Peyer's patch (tissue), 4 donors: Measurements from ENCODE around the gene PARD6A. TPM values are rescaled to one million over a fixed set of nuclear protein-coding genes. Genes with fewer than 3 reads are reported as not detected.

Experiments used
- DNase-seq, 3 donors: peaks; one replicate each; pipeline ENCODE4 v3.0.0-alpha.2; 2017 to 2019
- H3K27ac ChIP-seq, 4 donors: fragments of 200-600 bp; sonication (generic); one replicate each; pipeline ENCODE4 v1.5.1; 2016 to 2019
- H3K27me3 ChIP-seq, 2 donors: fragments of 200-600 bp; sonication (generic); one replicate each; pipeline ENCODE4 v1.5.1; 2019
- H3K36me3 ChIP-seq, 3 donors: fragments of 200-600 bp; sonication (generic); one replicate each; pipeline ENCODE4 v1.5.1; 2016 to 2019
- H3K4me1 ChIP-seq, 4 donors: fragments of 200-600 bp; sonication (generic); one replicate each; pipeline ENCODE4 v1.5.1; 2016 to 2019
- H3K4me3 ChIP-seq, 4 donors: fragments of 200-600 bp; sonication (generic); 1 replicate in 3 of 4; 2 replicates in 1 of 4; pipeline ENCODE4 v1.5.1; 2016 to 2019; ENCODE audit warnings: mild to moderate bottlenecking in 1 of 4
- H3K9me3 ChIP-seq, 4 donors: fragments of 200-600 bp; sonication (generic); one replicate each; pipeline ENCODE4 v1.5.1; 2016 to 2019; ENCODE audit warnings: mild to moderate bottlenecking in 1 of 4
- POLR2A ChIP-seq, 2 donors: fragments of 450-650 bp; IDR thresholded peaks; one replicate each; pipeline ENCODE4 v1.5.1; 2017; ENCODE audit warnings: antibody characterized with exemption in 2 of 2, mild to moderate bottlenecking in 2 of 2, moderate library complexity in 2 of 2
- total RNA-seq, 4 donors: library from RNA; depleted of rRNA; stranded (reverse); fragments of >200 nt; gene quantifications; one replicate each; pipeline ENCODE4 v1.1.0, GENCODE V29; 2016
- TF ChIP-seq, protein P1 (sequence below), 6 experiments: fragments of 450-650 bp in 4 of 6; fragments of 200-600 bp in 2 of 6; sonication (generic) in 1 of 6; IDR thresholded peaks; one replicate each; pipeline ENCODE4 v1.5.1; 2017 to 2019; ENCODE audit warnings: antibody characterized with exemption in 6 of 6, mild to moderate bottlenecking in 3 of 6, moderate library complexity in 1 of 6

The PARD6A gene
- total RNA-seq, 4 donors from 2014 or later = 1.0 to 4.3 (median 2.1) TPM; not detected in 1

DNA sequence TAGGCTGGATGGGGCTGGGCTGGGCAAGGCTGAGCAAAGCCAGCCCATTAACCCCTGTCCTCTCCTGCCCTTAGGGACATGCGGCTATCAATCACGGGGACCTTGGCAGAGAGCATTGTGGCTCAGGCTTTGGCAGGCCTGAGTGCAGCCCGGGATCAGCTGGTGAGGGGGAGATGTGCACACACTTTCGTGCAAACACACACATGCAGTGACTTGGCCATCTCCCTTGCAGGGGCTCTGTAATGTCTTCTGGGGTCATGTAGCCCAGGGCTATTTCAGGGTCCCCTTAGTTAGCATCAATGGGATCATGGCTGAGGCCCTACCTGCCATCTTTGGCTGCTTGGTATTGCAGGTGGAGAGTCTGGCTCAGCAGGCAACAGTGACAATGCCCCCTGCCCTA, 8.9 kb upstream of the PARD6A start:
- no peak for TF ChIP-seq POLR2A (IDR thresholded peaks at IDR 0.05)
- TF ChIP-seq, protein P1, sequence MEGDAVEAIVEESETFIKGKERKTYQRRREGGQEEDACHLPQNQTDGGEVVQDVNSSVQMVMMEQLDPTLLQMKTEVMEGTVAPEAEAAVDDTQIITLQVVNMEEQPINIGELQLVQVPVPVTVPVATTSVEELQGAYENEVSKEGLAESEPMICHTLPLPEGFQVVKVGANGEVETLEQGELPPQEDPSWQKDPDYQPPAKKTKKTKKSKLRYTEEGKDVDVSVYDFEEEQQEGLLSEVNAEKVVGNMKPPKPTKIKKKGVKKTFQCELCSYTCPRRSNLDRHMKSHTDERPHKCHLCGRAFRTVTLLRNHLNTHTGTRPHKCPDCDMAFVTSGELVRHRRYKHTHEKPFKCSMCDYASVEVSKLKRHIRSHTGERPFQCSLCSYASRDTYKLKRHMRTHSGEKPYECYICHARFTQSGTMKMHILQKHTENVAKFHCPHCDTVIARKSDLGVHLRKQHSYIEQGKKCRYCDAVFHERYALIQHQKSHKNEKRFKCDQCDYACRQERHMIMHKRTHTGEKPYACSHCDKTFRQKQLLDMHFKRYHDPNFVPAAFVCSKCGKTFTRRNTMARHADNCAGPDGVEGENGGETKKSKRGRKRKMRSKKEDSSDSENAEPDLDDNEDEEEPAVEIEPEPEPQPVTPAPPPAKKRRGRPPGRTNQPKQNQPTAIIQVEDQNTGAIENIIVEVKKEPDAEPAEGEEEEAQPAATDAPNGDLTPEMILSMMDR (IDR thresholded peaks at IDR 0.05) = no peak
- Histone ChIP-seq H3K9me3 (no peaks in the 10 kb centered on the region), H3K36me3 (no peaks in the 10 kb centered on the region), H3K27me3 (peaks cover 0 to 37% of the 10 kb centered on the region in 2 donors), H3K4me1 (peaks cover 0 to 21% (median 0%) of the 10 kb centered on the region in 4 donors), H3K4me3 (no peak overlapping the region), H3K27ac (no peak overlapping the region)
- DNase-seq = no peak

- Histone ChIP-seq H3K36me3 (peaks cover 0 to 3% (median 0%) of the 10 kb centered on the region in 3 donors), H3K4me3 (peak overlapping the region in 2 of 4 donors; percentile 47 to 49), H3K27ac (no peak overlapping the region), H3K27me3 (peaks cover 0 to 34% of the 10 kb centered on the region in 2 donors), H3K4me1 (peaks cover 0 to 21% (median 0%) of the 10 kb centered on the region in 4 donors), H3K9me3 (no peaks in the 10 kb centered on the region)
- DNase-seq = peak in 1 of 3 donors; percentile 58
- TF ChIP-seq POLR2A (IDR thresholded peaks at IDR 0.05) = no peak
- TF ChIP-seq, protein P1 (IDR thresholded peaks at IDR 0.05) = no peak
Observed at GRCh38 chr16:67652578-67653127, 8.1 kb upstream of the PARD6A start.

DNA sequence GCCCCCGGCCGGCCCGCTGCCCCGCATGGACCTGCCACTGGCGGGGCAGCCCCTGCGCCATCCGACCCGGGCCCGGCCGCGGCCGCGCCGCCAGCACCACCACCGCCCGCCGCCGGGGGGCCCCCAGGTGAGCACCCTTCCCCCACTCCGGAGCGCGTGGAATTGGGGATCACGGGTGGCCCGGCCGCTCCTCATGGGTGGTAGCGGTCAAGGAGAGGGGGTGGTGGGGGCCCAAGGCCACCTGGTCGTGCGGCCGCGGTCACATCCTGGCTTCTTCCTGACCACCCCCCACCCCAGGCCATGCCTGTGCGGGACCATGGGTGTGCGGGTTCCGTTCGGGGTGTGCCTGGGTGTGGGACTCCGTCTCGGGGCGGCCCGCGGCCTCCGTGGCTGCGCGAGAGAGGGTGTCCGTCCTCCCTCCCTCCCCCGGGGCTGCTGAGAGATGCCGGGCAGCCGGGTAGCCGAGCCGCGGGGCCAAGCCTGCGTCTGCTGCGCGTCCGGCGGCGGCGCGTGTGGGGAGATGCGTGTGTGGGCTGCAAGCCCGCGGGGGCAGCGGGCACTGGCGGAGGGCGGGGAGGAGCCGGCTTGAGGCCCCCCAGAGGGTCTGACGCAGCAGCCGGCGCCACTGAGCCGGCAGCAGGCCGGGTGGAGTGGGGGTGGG, 7.5 kb upstream of the PARD6A start:
- peaks cover 0 to 28% of the 10 kb centered on the region in 2 donors for H3K27me3 ChIP-seq
- TF ChIP-seq, protein P1 (IDR thresholded peaks at IDR 0.05) = peak in 2 of 6 experiments; percentile 11 to 24
- no peak for TF ChIP-seq POLR2A (IDR thresholded peaks at IDR 0.05)
- peaks cover 0 to 18% (median 0%) of the 10 kb centered on the region in 4 donors for H3K4me1 ChIP-seq
- H3K4me3 ChIP-seq = peak overlapping the region in 2 of 4 donors; percentile 47 to 49
- DNase-seq = no peak
- H3K27ac ChIP-seq = no peak overlapping the region
- H3K36me3 ChIP-seq = peaks cover 0 to 3% (median 0%) of the 10 kb centered on the region in 3 donors
- H3K9me3 ChIP-seq = no peaks in the 10 kb centered on the region

DNA sequence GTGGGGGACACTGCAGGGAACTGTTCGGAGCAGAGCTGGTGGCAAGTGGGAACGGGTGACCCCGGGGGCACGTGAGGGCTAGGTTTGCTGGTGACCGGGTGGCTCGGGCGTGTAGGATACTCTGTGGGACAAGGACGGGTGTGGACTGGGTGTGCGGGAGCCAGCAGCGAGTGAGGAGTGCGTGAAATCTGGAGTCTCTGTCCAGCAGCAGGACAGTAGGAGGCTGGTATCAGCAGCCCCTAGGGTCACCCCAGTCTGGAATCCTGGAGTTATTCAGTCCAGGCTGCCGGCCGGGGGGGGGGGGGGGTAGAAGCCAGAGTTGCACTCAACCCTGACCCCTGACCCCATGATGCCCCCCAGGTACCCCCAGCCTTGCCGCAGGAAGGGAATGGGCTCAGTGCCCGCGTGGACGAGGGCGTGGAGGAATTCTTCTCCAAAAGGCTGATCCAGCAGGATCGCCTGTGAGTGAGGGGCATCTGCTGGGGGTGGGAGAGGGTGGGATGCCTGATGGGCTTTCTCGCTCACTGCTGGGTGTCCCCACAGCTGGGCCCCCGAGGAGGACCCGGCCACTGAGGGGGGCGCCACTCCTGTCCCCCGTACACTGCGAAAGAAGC, 6.9 kb upstream of the PARD6A start:
- no peak for DNase-seq
- Histone ChIP-seq H3K9me3 (no peaks in the 10 kb centered on the region), H3K4me1 (peaks cover 0 to 19% (median 2%) of the 10 kb centered on the region in 4 donors), H3K4me3 (peak overlapping the region in 1 of 4 donors; percentile 47), H3K27me3 (peaks cover 0 to 23% of the 10 kb centered on the region in 2 donors), H3K36me3 (peaks cover 0 to 3% (median 0%) of the 10 kb centered on the region in 3 donors), H3K27ac (no peak overlapping the region)
- TF ChIP-seq POLR2A (IDR thresholded peaks at IDR 0.05) = no peak
- TF ChIP-seq, protein P1 (IDR thresholded peaks at IDR 0.05) = no peak

DNA sequence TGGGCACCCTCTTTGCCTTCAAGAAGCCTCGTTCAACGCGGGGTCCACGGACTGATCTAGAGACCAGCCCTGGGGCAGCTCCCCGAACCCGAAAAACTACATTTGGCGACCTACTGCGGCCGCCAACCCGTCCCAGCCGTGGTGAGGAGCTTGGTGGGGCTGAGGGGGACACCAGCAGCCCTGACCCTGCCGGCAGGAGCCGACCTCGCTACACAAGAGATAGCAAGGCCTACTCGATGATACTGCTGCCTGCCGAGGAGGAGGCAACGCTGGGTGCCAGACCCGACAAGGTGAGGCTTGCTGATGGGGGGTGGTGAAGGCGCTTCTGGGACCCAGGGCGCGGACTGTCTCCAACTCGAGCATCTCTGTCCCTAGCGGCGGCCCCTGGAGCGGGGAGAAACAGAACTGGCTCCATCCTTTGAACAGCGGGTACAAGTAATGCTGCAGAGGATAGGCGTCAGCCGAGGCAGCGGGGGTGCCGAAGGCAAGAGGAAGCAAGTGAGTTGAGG, 6.3 kb upstream of the PARD6A start:
- peaks cover 0 to 19% of the 10 kb centered on the region in 2 donors for H3K27me3 ChIP-seq
- H3K4me3 ChIP-seq = no peak overlapping the region
- H3K4me1 ChIP-seq = peaks cover 0 to 25% (median 6%) of the 10 kb centered on the region in 4 donors
- no peak overlapping the region for H3K27ac ChIP-seq
- no peak for DNase-seq
- peaks cover 0 to 3% (median 0%) of the 10 kb centered on the region in 3 donors for H3K36me3 ChIP-seq
- TF ChIP-seq, protein P1 (IDR thresholded peaks at IDR 0.05) = no peak
- TF ChIP-seq POLR2A (IDR thresholded peaks at IDR 0.05) = no peak
- no peaks in the 10 kb centered on the region for H3K9me3 ChIP-seq
